GM12878 (cell line): Measurements from ENCODE around the gene PRKRIP1. TPM values are rescaled to one million over a fixed set of nuclear protein-coding genes. Genes with fewer than 3 reads are reported as not detected.

Source experiments
- ATAC-seq: fragments of 200-7000 bp; cut with Tn5 transposase; 3 replicates; pipeline ENCODE4 v1.9.1; 2020; ENCODE audit warnings: mild to moderate bottlenecking, moderate library complexity
- BruUV-seq: library from RNA; stranded (reverse); fragments of 400-500 nt; replicated peaks from 2 replicates; lab custom pipeline; 2021; lab: Mats Ljungman, UMichigan
- CTCF ChIA-PET: fragments of 300-600 bp; sonication (Branson Sonifier 250); formaldehyde crosslinking; extraction: SDS; loops from one replicate; lab custom pipeline; 2021; ENCODE audit warnings: inconsistent platforms; lab: Yijun Ruan, JAX
- POLR2A ChIA-PET: fragments of 350-600 bp; formaldehyde crosslinking; extraction: SDS; loops from one replicate; lab custom pipeline; 2021; ENCODE audit warnings: inconsistent platforms; lab: Charles Lee
- RAD21 ChIA-PET: fragments of 300-600 bp; sonication (Branson Sonifier 250); formaldehyde crosslinking; loops from one replicate; lab custom pipeline; 2023; ENCODE audit warnings: antibody characterized with exemption; ENCODE audit not compliant: unreplicated experiment; lab: Charles Lee
- SMC1A ChIA-PET: fragments of 300-600 bp; sonication (Branson Sonifier 250); formaldehyde crosslinking; loops from one replicate; lab custom pipeline; 2023; ENCODE audit not compliant: unreplicated experiment, uncharacterized antibody; lab: Charles Lee
- DNase-seq: peaks from one replicate; pipeline ENCODE4 v3.0.0-alpha.2; 2011; ENCODE audit warnings: low read depth, low spot score
- FAIRE-seq: peaks from 3 replicates; lab custom pipeline; 2011; peaks lifted over from hg19 to GRCh38; lab: Jason Lieb, UNC
- H2AFZ ChIP-seq: 2 replicates; pipeline ENCODE4 v1.6.0; 2011; ENCODE audit warnings: low read depth, low read length, control low read depth; ENCODE audit not compliant: control insufficient read depth
- H3K27ac ChIP-seq: 2 replicates; pipeline ENCODE4 v1.5.1; 2011; ENCODE audit warnings: control low read depth; ENCODE audit not compliant: control insufficient read depth, insufficient read depth
- H3K27me3 ChIP-seq, 2 experiments: replicated peaks in 1 of 2; 2 replicates each; pipeline versions ENCODE4 v1.6.0 to v1.6.1; 2011; ENCODE audit warnings: low read length in 1 of 2; ENCODE audit not compliant: control insufficient read depth in 2 of 2, insufficient read depth in 2 of 2
- H3K36me3 ChIP-seq, 2 experiments: 2 replicates each; pipeline ENCODE4 v1.5.1; 2011; ENCODE audit warnings: low read length in 1 of 2; ENCODE audit not compliant: control insufficient read depth in 2 of 2, insufficient read depth in 2 of 2
- H3K4me1 ChIP-seq: 2 replicates; pipeline ENCODE4 v1.6.1; 2011; ENCODE audit warnings: mild to moderate bottlenecking, low read length, moderate library complexity, mixed read lengths; ENCODE audit not compliant: control insufficient read depth, insufficient read depth
- H3K4me2 ChIP-seq: 2 replicates; pipeline ENCODE4 v1.6.0; 2011; ENCODE audit warnings: control low read depth; ENCODE audit not compliant: control insufficient read depth, insufficient read depth
- H3K4me3 ChIP-seq: fragments of 200-600 bp; sonication (generic); 2 replicates; pipeline ENCODE4 v1.5.1; 2016
- H3K79me2 ChIP-seq: 2 replicates; pipeline ENCODE4 v1.6.0; 2011; ENCODE audit warnings: low read length; ENCODE audit not compliant: control insufficient read depth, insufficient read depth
- H3K9ac ChIP-seq: 2 replicates; pipeline ENCODE4 v1.8.0; 2011; ENCODE audit warnings: low read length, control low read depth, mixed read lengths; ENCODE audit not compliant: control insufficient read depth, insufficient read depth
- H3K9me3 ChIP-seq: replicated peaks from 3 replicates; pipeline ENCODE4 v1.5.1; 2011; ENCODE audit warnings: mild to moderate bottlenecking, low read length; ENCODE audit not compliant: control insufficient read depth, insufficient read depth
- H4K20me1 ChIP-seq: 2 replicates; pipeline ENCODE4 v1.6.0; 2011; ENCODE audit not compliant: control insufficient read depth, insufficient read depth
- CUX1 ChIP-seq: IDR thresholded peaks from 2 replicates; pipeline ENCODE4 v1.6.1; 2012; ENCODE audit warnings: improper control_type of control experiment, low read depth, low read length; ENCODE audit not compliant: insufficient replicate concordance
- E4F1 ChIP-seq: fragments of 450-650 bp; IDR thresholded peaks from 2 replicates; pipeline ENCODE4 v1.6.1; 2018; ENCODE audit warnings: borderline replicate concordance, mild to moderate bottlenecking; ENCODE audit not compliant: partially characterized antibody
- FOS ChIP-seq: IDR thresholded peaks from 3 replicates; pipeline ENCODE4 v1.6.1; 2011; ENCODE audit warnings: borderline replicate concordance; ENCODE audit not compliant: insufficient read length; ENCODE audit errors: extremely low read depth
- IRF4 ChIP-seq: IDR thresholded peaks from 2 replicates; pipeline ENCODE4 v1.6.1; 2011; ENCODE audit warnings: low read depth, low read length
- MLLT1 ChIP-seq: fragments of 450-650 bp; IDR thresholded peaks from 2 replicates; pipeline ENCODE4 v1.6.1; 2016; ENCODE audit warnings: mild to moderate bottlenecking
- MXI1 ChIP-seq: fragments of 150-350 bp; IDR thresholded peaks from 2 replicates; pipeline ENCODE4 v1.6.1; 2011; ENCODE audit warnings: low read depth, mild to moderate bottlenecking, inconsistent platforms, low read length, improper control_type of control experiment
- NBN ChIP-seq: fragments of 450-650 bp; IDR thresholded peaks from 2 replicates; pipeline ENCODE4 v1.6.1; 2016
- RAD21 ChIP-seq: IDR thresholded peaks from 2 replicates; pipeline ENCODE4 v1.6.1; 2011; ENCODE audit warnings: mild to moderate bottlenecking, low read depth, low read length, moderate library complexity; ENCODE audit not compliant: insufficient read depth
- RBBP5 ChIP-seq: fragments of 200-600 bp; sonication (generic); conservative IDR thresholded peaks from 2 replicates; pipeline ENCODE4 v1.6.1; 2016
- SIX5 ChIP-seq: IDR thresholded peaks from 2 replicates; pipeline ENCODE4 v1.6.1; 2011; ENCODE audit warnings: mild to moderate bottlenecking, low read depth, low read length, moderate library complexity; ENCODE audit not compliant: severe bottlenecking
- SRF ChIP-seq, 2 experiments: IDR thresholded peaks; 2 replicates each; pipeline ENCODE4 v1.6.1; 2011; ENCODE audit warnings: low read depth in 2 of 2, low read length in 2 of 2, mild to moderate bottlenecking in 1 of 2, moderate library complexity in 1 of 2
- ZNF384 ChIP-seq: IDR thresholded peaks from 2 replicates; pipeline ENCODE4 v1.6.1; 2012; ENCODE audit warnings: low read depth, mild to moderate bottlenecking, low read length, improper control_type of control experiment, borderline replicate concordance
- WGBS: methylation state at CpG from one replicate; pipeline ENCODE4 v1.1.6; 2016; ENCODE audit warnings: low lambda C conversion rate; ENCODE audit not compliant: insufficient replicate concordance, insufficient coverage; ENCODE audit errors: missing lambda C conversion rate; 5-methylcytosine and 5-hydroxymethylcytosine counted together
- in situ Hi-C: fragments of 300-500 bp; cut with MboI; formaldehyde crosslinking; loops from 9 replicates; pipeline ENCODE4 v1.14.3; 2018; ENCODE audit warnings: mixed read lengths
- intact Hi-C: fragments of 100-400 bp; cut with micrococcal nuclease; formaldehyde crosslinking; loops from one replicate; pipeline ENCODE4 v1.14.2; 2022; ENCODE audit not compliant: unreplicated experiment
- polyA plus RNA-seq, 11 experiments: library from polyadenylated mRNA; depleted of rRNA in 4 of 11; unstranded in 6 of 11; stranded (reverse) in 5 of 11; fragments of >200 nt; fragmentation: Nextera tagmentation in 4 of 11; fragmentation: Illumina TruSeq in 1 of 11; extraction: Ambion mirVana in 4 of 11; extraction: Trizol in 1 of 11; gene quantifications; 1 replicate in 1 of 11; 2 replicates in 10 of 11; pipeline versions ENCODE4 v1.2.1 to v1.2.3, GENCODE V29; 2011 to 2016; ENCODE audit warnings: inconsistent platforms in 2 of 11, missing spikeins in 2 of 11, low read depth in 1 of 11
- total RNA-seq, 4 experiments: library from RNA; depleted of rRNA in 3 of 4; stranded (reverse); fragments of >200 nt in 3 of 4; fragmentation: Illumina TruSeq in 1 of 4; extraction: Trizol in 1 of 4; gene quantifications; 2 replicates each; pipeline versions ENCODE4 v1.2.1 to v1.2.3, GENCODE V29; 2013 to 2021

Gene PRKRIP1
- total and polyA plus RNA-seq, 10 of the 15 experiments (the other 5 are each of a cell fraction or from before 2014, with no cell fraction given), result 17.0 to 38.4 (median 25.5) TPM

- Histone ChIP-seq H4K20me1 (no peaks in the 10 kb centered on the region), H2AFZ (no peak overlapping the region), H3K9ac (no peak overlapping the region; the same call in 1 of the 2 replicates), H3K27me3 (no peaks in the 10 kb centered on the region), H3K9me3 (no peaks in the 10 kb centered on the region; the same call in 2 of the 3 replicates), H3K4me2 (no peak overlapping the region), H3K27ac (peak overlapping the region; percentile 6; the same call in 1 of the 2 replicates), H3K4me3 (no peak overlapping the region), H3K36me3 (peaks cover 9 to 28% of the 10 kb centered on the region in 2 experiments), H3K4me1 (peaks cover 40% of the 10 kb centered on the region), H3K79me2 (peaks cover 2% of the 10 kb centered on the region; the same call in 1 of the 2 replicates)
- intact Hi-C loops, result loop anchor here (1.0 to 2.0 kb wide), 3 partner anchors 21 to 46 kb away; no protein-coding TSS in a partner anchor
- ATAC-seq (peak; percentile 88), DNase-seq (no peak), FAIRE-seq (peak; percentile 75)
- in situ Hi-C loops, result loop anchor here (10.0 kb wide), 1 partner anchor 51 kb away; no protein-coding TSS in a partner anchor
- BruUV-seq, result no TSS peak
- ChIA-PET POLR2A (interaction anchor here (0.7 to 1.5 kb wide), 4 partner anchors 37 to 62 kb away, joined by 3 to 6 read pairs (median 3); no protein-coding TSS in a partner anchor), RAD21 (interaction anchor here (0.5 to 3.7 kb wide), 17 partner anchors 10 to 670 kb away, joined by 3 to 40 read pairs (median 6); no protein-coding TSS in a partner anchor), CTCF (interaction anchor here (0.6 to 11.2 kb wide), 19 partner anchors 8 to 125 kb away, joined by 3 to 101 read pairs (median 5); partner anchors contain the start of genes ALKBH4, LRWD1, ORAI2 and PRKRIP1), SMC1A (interaction anchor here (0.6 to 10.2 kb wide), 17 partner anchors 8 to 273 kb away, joined by 3 to 89 read pairs (median 6); partner anchors contain the start of genes ORAI2 and PRKRIP1)
- WGBS, result 50% methylated on average over 15 of the region's 15 CpGs
- TF ChIP-seq FOS (no peak), MLLT1 (peak; percentile 59; the same call in 1 of the 2 replicates), NBN (peak; percentile 60; the same call in 1 of the 2 replicates), E4F1 (no peak), SIX5 (no peak), MXI1 (no peak), IRF4 (peak; percentile 65; the same call in 1 of the 2 replicates), SRF (IDR thresholded peaks at IDR 0.05; ENCODE audit: low read depth in 2 of 2, low read length in 2 of 2) (no peak), RBBP5 (no peak), CUX1 (no peak), ZNF384 (no peak), RAD21 (peak; percentile 84)
Measured at GRCh38 chr7:102404005-102404861, 8.1 kb downstream of the PRKRIP1 start.
